GM19397 (cell line): ENCODE data around the gene NPY4R.
"Not testable (repeated sequence)": the region's sequence is repeated elsewhere in the genome, so short reads cannot be mapped to it uniquely, and the experiment has no call there.

Source experiments
- ATAC-seq: cut with Tn5 transposase; IDR thresholded peaks from one replicate; pipeline ENCODE4 v1.9.1; 2021; ENCODE audit warnings: mild to moderate bottlenecking, moderate library complexity; ENCODE audit not compliant: unreplicated experiment

Gene NPY4R

DNA sequence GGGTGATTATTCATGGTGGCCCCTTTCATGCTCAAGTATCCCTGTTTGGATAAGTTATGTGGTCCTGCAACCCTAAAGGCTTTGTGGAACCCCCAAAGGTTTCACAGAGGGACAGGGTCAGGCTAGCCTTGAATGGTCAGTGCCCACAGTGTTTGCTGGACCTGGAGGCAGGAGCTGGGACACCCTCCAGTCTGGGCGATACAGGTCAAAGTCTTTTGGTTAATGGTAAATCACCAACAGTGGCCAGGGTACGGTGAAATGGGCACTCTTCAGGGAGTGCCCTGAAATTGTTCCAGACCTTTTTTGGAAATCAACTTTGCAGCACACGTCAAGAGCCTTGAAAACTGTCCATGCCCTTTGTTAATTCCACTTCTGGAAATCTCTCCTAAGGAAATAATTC, 8.7 kb downstream of the NPY4R start:
- not testable (repeated sequence) for ATAC-seq

GRCh38 chr10:46455992-46456391, 9.8 kb downstream of the NPY4R start:
- ATAC-seq = not testable (repeated sequence)

DNA sequence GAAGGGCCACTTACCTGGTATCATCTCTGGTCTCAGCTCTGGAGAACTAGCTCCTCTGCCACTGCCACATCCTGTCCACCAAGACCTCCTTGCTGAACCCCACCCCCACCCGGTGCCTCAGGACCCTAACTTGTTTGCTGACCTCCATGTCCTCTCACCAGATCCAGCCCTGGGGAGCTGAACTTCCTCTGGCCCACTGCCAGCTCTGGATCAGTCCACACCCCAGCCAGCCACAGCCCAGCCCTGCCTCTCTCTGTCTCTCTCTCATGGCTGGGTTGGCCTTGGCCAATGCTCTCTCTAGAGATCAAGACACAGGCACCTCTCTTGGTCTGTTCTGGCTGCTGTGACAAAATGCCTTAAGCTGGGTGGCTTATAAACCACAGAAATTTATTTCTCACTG, 14.4 kb downstream of the NPY4R start:
- ATAC-seq = not testable (repeated sequence)

DNA sequence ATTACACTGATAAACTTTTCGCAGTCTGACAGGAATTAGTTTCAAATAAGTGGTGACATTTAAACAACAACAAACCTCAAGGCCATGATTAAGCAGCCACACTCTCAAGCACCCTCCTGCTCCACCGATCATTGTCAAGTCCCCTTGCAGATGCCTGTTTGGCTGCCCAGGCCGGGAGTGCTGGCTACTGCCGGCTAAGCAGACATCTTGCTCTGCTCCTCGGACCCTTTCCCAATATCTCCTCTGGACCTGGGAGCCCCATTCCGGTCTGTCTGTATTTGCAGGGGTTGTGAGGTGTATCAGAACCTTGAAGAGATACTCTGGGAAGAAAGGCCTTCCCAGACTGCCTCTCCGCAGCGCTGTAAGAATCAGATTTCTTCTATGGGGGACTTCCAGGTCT, 14.9 kb downstream of the NPY4R start:
- not testable (repeated sequence) for ATAC-seq

GRCh38 chr10:46447439-46447838, 18.3 kb downstream of the NPY4R start:
- not testable (repeated sequence) for ATAC-seq

- not testable (repeated sequence) for ATAC-seq
Observed at GRCh38 chr10:46445389-46446122, 20.2 kb downstream of the NPY4R start.

DNA sequence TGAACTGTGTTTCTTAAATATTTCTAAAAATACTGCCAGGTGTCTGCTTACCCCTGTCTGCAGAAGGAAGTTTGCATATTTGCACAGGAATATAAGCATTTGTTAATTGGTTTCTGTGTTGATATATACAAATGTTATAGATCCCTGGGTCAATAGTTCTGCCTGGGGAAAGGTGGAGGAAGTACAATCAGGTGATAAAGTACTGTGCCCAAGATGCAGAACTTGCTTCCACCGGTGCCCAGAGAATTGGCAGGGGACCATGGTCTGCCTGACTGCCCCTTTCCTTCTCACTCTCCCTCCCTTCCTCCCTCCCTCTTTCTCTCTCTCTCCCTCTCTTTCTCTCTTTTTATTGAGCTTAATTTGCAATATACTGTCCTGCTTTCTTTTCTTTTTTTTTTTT, 22.3 kb downstream of the NPY4R start:
- ATAC-seq = not testable (repeated sequence)

DNA sequence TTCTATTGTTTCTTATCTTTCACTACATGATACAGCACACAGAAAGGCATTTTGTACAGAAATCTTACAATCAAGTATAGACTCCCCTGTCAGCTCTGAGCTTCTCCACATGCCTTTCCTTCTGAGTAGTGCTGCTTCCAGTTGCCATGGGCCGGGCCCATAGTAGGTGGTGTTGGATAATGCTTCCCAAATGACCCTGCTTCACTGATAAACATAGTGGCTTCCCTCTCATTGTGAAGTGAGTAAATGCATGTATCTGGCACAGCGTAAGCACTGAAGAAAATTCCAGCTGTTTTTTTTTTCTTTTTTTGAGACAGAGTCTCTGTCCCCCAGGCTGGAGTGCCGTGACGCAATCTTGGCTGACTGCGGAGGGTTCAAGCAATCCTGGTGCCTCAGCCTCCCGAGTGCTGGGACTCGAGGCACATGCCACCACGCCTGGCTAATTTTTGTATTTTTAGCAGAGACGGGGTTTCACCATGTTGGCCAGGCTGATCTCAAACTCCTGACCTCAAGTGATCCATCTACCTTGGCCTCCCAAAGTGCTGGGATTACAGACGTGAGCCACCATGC, 23.0 kb downstream of the NPY4R start:
- not testable (repeated sequence) for ATAC-seq

GRCh38 chr10:46441837-46442278, 23.9 kb downstream of the NPY4R start:
- not testable (repeated sequence) for ATAC-seq

GRCh38 chr10:46440942-46441341, 24.8 kb downstream of the NPY4R start:
- ATAC-seq = not testable (repeated sequence)

DNA sequence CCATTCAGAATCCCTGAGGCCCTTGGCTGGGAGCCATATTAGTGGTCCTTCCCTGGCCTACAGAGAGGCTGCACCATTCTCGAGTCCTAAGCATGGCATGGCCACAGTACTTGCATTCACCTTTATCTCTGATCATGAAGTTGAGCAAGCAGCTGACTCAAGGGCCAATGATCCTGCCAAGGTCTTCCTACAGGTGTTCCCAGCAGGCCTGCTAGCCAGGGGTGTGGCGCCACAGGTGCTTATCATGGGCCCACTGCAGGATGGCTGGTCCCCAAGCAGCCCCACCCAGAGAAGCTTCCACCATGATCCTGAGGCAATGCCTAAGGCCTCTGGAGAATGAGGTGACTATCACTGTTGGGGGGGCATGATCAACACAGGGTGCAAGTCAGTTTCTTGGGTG, 42.2 kb downstream of the NPY4R start:
- not testable (repeated sequence) for ATAC-seq

DNA sequence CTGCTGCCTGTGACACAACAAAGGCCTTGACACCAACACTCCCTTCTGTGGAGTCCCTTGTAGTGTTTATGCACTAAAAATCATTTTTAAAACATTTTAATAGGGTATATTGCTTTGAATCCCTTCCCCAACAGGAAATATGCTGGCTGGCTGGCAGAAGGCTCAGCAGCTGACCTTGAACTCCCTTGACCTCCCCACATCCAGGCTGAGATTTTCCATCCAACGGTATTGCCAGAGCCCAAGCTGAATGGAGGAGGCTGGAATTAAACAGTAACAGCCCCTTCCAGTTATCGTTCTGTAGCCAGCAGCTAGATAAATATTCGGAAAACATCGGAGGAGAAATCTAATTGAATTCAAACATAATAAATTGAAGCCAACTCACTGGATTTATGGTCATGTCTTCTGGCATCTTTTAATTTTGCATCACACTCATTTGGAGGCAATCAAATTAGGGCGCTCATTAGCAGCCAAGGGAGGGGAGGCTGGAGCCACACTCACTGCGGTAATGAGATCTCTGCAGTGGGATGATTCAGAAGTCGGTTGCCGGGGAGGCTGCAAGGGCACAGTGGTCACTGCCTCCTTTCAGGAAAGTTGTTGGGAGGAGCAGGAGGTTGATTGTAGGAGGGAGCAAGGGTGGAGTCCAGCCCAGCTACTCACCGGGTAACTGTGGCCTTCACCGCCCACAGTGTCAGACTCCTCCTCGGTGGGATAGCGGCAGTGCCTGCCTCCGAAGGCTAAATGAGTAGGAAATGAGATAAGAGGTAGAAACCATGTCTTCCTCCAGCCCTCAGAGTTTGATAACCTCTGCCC, 46.0 kb downstream of the NPY4R start:
- ATAC-seq = not testable (repeated sequence)

GRCh38 chr10:46418283-46418682, 47.5 kb downstream of the NPY4R start:
- not testable (repeated sequence) for ATAC-seq

- not testable (repeated sequence) for ATAC-seq
Observed at GRCh38 chr10:46415291-46415690, 50.5 kb downstream of the NPY4R start.

DNA sequence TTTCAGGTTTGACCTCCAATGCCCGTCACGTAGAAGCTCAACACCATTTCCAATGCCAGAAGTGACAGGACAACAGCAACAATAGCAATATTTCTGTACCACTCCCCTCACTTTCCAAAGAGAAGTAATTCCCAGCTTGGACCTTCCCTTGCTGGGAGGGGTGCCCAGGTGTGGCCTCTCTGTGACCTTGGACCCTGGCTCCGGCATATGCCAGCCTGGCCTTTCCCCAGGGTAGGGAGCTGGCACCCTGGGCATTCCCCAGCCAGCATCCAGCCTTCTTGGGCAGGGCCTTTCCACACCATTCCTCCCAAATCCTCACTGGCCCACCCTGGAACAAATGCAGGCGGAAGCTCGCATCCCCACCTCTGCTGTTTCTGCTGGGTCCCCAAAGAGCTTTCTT, 53.1 kb downstream of the NPY4R start:
- ATAC-seq = not testable (repeated sequence)

GRCh38 chr10:46411123-46411522, 54.6 kb downstream of the NPY4R start:
- not testable (repeated sequence) for ATAC-seq
